Karpas-422 (cell line): ENCODE results near the gene SLC12A7. TPM values are rescaled to one million over a fixed set of nuclear protein-coding genes. Genes with fewer than 3 reads are reported as not detected.

Source experiments
- DNase-seq: peaks from one replicate; pipeline ENCODE4 v3.0.0-alpha.2; 2015
- H2AFZ ChIP-seq: fragments of 200-600 bp; sonication (generic); 2 replicates; pipeline ENCODE4 v1.6.1; 2014; ENCODE audit warnings: antibody characterized with exemption, low read length, mixed read lengths
- H3K27ac ChIP-seq: fragments of 200-600 bp; sonication (generic); 2 replicates; pipeline ENCODE4 v1.5.1; 2014; ENCODE audit warnings: mild to moderate bottlenecking, low read length, moderate library complexity
- H3K27me3 ChIP-seq: fragments of 200-600 bp; sonication (generic); 2 replicates; pipeline ENCODE4 v1.6.1; 2014; ENCODE audit warnings: low read length, mixed read lengths
- H3K36me3 ChIP-seq: fragments of 200-600 bp; sonication (generic); 2 replicates; pipeline ENCODE4 v1.6.1; 2014; ENCODE audit warnings: low read length, mixed read lengths; ENCODE audit not compliant: insufficient read depth
- H3K4me1 ChIP-seq: fragments of 200-600 bp; sonication (generic); 2 replicates; pipeline ENCODE4 v1.6.1; 2014; ENCODE audit warnings: mild to moderate bottlenecking, low read length, mixed read lengths
- H3K4me2 ChIP-seq: fragments of 200-600 bp; sonication (generic); 2 replicates; pipeline ENCODE4 v1.6.1; 2014; ENCODE audit warnings: low read length, low read depth, mild to moderate bottlenecking; ENCODE audit not compliant: poor library complexity, severe bottlenecking
- H3K4me3 ChIP-seq: fragments of 200-600 bp; sonication (generic); 2 replicates; pipeline ENCODE4 v1.5.1; 2014; ENCODE audit warnings: mild to moderate bottlenecking, antibody characterized with exemption, low read length, mixed read lengths
- H3K79me2 ChIP-seq: fragments of 200-600 bp; sonication (generic); 2 replicates; pipeline ENCODE4 v1.6.1; 2014; ENCODE audit warnings: mild to moderate bottlenecking, low read length, mixed read lengths
- H3K9ac ChIP-seq: fragments of 200-600 bp; sonication (generic); 2 replicates; pipeline ENCODE4 v1.6.0; 2014; ENCODE audit warnings: low read length
- H3K9me2 ChIP-seq: fragments of 200-600 bp; sonication (generic), shearing (Covaris generic); replicated peaks from 2 replicates; pipeline ENCODE4 v1.6.0; 2014; ENCODE audit warnings: mild to moderate bottlenecking, low read length, moderate library complexity; ENCODE audit not compliant: insufficient read depth
- H3K9me3 ChIP-seq: fragments of 300-700, 200-600 bp; sonication (generic); 2 replicates; pipeline ENCODE4 v1.6.1; 2014; ENCODE audit warnings: low read length, mixed read lengths
- H4K20me1 ChIP-seq: fragments of 200-600 bp; sonication (generic); 2 replicates; pipeline ENCODE4 v1.6.1; 2014; ENCODE audit warnings: mild to moderate bottlenecking, antibody characterized with exemption, low read length, low read depth; ENCODE audit not compliant: insufficient read depth
- total RNA-seq: library from RNA; depleted of rRNA; stranded (reverse); fragments of >200 nt; shearing (Covaris generic); gene quantifications from 2 replicates; pipeline ENCODE4 v1.2.3, GENCODE V29; 2014; ENCODE audit warnings: low replicate concordance

The SLC12A7 gene
- total RNA-seq, 1 experiment from 2014 or later = not detected

DNA sequence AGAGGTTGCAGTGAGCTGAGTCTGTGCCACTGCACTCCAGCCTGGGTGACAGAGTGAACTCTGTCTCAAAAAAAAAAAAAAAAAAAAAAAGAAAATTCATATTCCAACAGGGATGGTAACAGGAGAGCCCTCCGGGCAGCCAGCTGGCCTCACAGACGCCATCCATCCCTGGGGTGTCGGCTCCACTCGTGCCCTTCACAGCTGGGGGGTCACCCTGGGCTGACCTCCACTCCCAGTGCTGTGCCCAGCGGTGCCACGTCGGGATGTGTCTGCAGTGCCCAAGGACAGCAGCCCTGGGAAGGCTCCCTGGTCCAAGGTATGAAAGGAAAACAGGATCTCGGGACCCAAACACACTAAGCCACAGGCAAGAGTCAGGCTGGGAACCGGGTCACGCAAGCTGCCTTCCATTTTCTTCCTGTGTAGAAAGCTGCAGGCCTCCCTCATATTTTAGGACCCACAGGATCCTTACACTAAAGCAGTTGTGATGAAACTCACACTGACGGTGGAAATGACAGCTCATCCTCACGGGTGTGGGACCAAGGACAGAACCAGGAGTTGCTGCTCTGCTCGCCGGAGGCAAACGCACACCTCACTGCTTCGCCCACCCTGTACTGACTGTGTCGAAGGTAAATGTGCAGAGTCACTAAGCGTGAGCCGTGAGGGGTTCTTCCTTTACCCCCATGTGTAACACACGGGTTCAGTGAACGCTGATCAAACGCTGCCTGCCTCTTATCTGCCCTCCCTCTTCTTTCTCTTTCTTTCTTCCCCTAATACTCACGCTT, 5.3 kb downstream of the SLC12A7 start:
- DNase-seq = no peak
- H3K9me2 ChIP-seq = no peaks in the 10 kb centered on the region
- H2AFZ ChIP-seq = no peak overlapping the region
- H3K27ac ChIP-seq = no peak overlapping the region
- H3K4me2 ChIP-seq = no peak overlapping the region
- H3K4me1 ChIP-seq = no peaks in the 10 kb centered on the region
- H3K9me3 ChIP-seq = no peaks in the 10 kb centered on the region
- H4K20me1 ChIP-seq = peaks cover 4% of the 10 kb centered on the region; the same call in 1 of the 2 replicates
- H3K36me3 ChIP-seq = no peaks in the 10 kb centered on the region
- no peak overlapping the region for H3K9ac ChIP-seq
- H3K4me3 ChIP-seq = no peak overlapping the region
- no peaks in the 10 kb centered on the region for H3K79me2 ChIP-seq
- H3K27me3 ChIP-seq = no peaks in the 10 kb centered on the region

DNA sequence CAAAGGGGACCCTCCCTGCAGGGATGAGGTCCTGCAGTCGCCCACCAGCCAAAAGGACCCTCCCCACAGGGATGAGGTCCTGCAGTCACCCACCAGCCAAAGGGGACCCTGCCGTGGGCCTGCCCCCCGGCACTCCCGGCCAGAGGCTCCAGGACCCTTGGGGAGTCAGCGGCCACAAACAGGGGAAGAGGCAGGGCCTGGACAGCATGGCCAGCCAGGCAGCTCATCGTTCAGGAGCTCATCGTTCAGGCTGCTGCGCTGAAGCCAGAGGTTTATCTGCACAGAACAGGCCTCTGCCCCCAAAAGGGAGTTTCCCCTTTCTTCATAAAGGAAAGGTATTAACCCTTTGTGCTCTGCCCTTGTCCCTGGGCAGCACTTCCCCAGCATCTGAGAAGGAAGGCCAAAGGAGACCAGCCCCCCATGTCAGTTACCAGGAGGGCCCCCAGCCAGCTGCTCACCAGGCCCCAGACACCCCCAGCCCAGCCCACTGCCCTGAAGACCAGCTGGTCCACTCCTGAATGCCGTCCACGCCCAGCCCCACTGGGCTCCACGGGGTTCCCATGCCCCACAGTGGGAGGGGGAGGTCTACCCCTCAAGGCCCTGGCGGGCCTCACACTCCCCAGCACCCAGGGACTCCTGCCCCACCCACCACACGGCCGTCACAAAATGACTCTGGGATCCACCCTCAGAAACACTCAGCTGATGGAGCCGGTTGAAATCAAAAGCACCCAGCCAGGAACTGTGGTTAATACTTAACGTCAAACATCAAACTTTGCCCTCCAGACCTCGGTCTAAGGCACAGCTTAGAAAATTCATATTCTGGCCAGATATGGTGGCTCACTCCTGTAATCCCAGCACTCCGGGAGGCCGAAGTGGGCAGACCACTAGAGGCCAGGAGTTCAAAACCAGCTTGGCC, 6.3 kb downstream of the SLC12A7 start:
- DNase-seq = no peak
- H3K4me1 ChIP-seq = no peaks in the 10 kb centered on the region
- H4K20me1 ChIP-seq = peaks cover 4% of the 10 kb centered on the region; the same call in 1 of the 2 replicates
- no peak overlapping the region for H3K4me2 ChIP-seq
- no peaks in the 10 kb centered on the region for H3K9me2 ChIP-seq
- no peak overlapping the region for H3K27ac ChIP-seq
- H3K4me3 ChIP-seq = no peak overlapping the region
- no peak overlapping the region for H3K9ac ChIP-seq
- no peaks in the 10 kb centered on the region for H3K9me3 ChIP-seq
- no peaks in the 10 kb centered on the region for H3K36me3 ChIP-seq
- H3K79me2 ChIP-seq = no peaks in the 10 kb centered on the region
- no peak overlapping the region for H2AFZ ChIP-seq
- no peaks in the 10 kb centered on the region for H3K27me3 ChIP-seq

DNA sequence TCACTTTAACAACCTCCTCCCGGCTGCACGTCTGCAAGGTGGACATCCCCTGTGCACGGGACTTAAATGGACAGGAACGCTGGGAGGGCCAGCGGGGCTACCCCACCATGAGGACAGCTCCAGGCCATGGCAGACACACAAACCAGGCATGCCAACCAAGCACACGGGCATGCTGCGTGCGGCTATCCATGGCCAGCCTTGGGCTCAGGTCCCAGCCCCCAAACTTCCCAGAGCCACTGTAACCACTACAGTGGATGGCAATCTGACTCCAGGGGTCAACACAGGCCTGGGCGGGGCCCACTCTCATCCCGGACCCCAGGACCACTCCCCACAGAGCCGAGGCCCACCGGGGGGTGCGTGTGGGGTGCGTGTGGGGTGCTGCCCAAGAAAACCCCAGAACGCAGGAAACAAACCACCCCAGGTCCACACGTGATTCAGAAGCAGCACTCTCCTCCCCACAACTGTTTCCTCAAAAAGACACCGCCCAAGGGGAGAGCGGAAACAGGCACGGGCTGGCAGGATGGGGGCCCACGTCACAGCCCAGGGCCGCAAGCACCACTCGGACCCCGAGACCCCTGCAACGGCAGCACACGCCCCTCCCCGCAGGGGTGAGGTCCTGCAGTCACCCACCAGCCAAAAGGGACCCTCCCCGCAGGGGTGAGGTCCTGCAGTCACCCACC, 7.4 kb downstream of the SLC12A7 start:
- H3K4me3 ChIP-seq = no peak overlapping the region
- peaks cover 4% of the 10 kb centered on the region; the same call in 1 of the 2 replicates for H4K20me1 ChIP-seq
- no peaks in the 10 kb centered on the region for H3K9me3 ChIP-seq
- no peak overlapping the region for H2AFZ ChIP-seq
- DNase-seq = no peak
- H3K36me3 ChIP-seq = no peaks in the 10 kb centered on the region
- H3K79me2 ChIP-seq = no peaks in the 10 kb centered on the region
- H3K27me3 ChIP-seq = no peaks in the 10 kb centered on the region
- no peak overlapping the region for H3K9ac ChIP-seq
- H3K27ac ChIP-seq = no peak overlapping the region
- no peak overlapping the region for H3K4me2 ChIP-seq
- H3K9me2 ChIP-seq = no peaks in the 10 kb centered on the region
- H3K4me1 ChIP-seq = no peaks in the 10 kb centered on the region

DNA sequence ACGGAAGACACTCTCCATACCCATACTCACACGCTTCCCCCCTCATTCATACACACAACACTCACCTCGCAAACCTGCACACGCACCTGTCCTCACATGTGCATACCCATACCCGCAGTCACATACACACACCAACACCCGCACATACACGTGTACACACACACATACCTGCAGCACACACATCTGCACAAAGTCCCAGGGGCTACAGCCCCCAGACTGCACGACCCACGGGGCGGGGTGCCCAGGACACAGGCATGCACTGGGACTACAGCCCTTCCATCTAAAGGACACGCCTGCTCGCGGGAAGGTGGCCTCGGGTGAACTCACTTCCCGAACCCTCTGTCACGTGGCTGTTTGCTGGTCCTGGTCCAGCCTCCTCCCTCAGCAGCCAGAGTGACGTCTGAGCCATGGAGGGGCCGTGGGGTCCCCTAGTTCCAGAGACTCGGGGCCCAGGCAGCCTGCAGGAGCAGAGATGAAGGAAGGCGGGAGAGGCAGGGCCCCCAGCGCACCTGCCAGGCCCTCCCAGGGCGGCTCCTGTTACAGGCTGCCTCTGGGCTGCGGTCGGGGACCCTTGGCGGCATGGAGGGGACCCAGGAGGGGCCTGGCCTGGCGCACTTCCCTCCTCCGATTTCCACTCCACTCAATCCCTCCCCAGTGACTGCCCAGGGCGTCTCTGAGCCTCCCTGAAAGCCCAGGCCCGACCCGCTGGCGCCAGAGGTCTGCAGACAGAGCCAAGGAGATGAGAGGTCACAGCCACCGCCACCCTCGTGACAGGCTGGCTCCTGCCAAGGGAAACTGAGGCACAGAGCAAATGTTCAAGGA, 8.1 kb downstream of the SLC12A7 start:
- Histone ChIP-seq H2AFZ (no peak overlapping the region), H3K36me3 (no peaks in the 10 kb centered on the region), H3K9me3 (no peaks in the 10 kb centered on the region), H3K27ac (no peak overlapping the region), H3K4me2 (no peak overlapping the region), H3K9ac (no peak overlapping the region), H3K27me3 (no peaks in the 10 kb centered on the region), H3K79me2 (no peaks in the 10 kb centered on the region), H4K20me1 (peaks cover 4% of the 10 kb centered on the region; the same call in 1 of the 2 replicates), H3K4me3 (no peak overlapping the region), H3K4me1 (no peaks in the 10 kb centered on the region), H3K9me2 (no peaks in the 10 kb centered on the region)
- DNase-seq = no peak

DNA sequence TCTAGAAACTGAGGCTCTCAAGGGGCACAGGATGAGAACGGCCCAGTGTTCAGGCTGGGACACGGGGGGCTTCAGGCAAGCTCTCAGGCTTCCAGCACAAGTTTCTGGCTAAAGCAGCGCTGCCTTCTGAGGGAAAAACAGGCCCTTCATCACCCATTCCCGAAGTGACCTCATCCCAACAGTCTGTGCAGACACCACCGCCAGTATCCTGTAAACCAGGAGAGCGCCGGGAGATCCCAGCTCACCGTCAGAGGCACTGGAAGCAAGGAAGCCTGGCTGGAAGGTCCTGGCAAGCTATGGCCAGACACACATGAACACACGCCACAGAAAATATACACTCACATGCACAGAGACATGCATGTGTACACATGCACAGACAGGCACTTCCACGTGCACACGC, 8.8 kb downstream of the SLC12A7 start:
- Histone ChIP-seq H3K4me1 (no peaks in the 10 kb centered on the region), H3K9me2 (no peaks in the 10 kb centered on the region), H3K79me2 (no peaks in the 10 kb centered on the region), H2AFZ (no peak overlapping the region), H3K27ac (no peak overlapping the region), H3K9me3 (no peaks in the 10 kb centered on the region), H3K27me3 (no peaks in the 10 kb centered on the region), H3K4me3 (no peak overlapping the region), H3K4me2 (no peak overlapping the region), H3K36me3 (no peaks in the 10 kb centered on the region), H3K9ac (no peak overlapping the region), H4K20me1 (peaks cover 4% of the 10 kb centered on the region; the same call in 1 of the 2 replicates)
- no peak for DNase-seq

DNA sequence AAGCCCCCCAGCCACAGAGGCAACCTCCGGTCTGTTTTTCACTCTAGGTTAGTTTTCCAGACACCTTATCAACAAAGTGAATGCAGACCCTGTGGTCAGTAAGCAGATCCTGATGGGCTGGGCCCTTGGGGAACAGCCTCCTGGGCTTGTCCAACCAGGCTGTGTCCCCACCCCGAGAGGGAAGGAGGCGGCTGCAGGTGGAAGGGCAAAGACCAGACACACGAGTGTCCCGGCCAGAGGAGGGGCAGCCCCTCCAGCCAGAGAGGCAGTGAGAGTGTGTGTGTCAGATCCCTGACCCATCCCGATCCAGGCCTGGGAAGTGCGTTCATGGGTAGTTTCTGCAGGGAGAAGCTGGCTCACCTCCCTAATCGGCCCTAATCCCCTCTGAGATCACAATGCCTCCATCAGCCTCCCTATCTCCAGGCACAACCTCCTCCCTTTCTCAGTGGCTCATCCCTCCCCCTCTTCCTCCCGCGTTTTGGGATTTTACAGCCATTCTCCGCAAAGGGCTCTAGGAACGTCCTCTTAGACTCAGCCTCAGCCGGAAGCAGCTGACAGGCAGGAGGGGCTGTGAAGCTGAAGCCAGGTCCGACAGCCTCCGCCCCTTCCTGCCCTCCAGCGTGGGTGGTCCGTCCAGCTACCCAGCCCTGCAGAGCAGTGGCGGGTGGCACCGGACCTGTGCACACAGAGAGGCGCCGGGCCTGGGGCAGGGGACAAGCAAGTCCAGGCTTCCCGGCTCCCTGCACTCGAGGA, 9.7 kb downstream of the SLC12A7 start:
- H3K4me2 ChIP-seq = no peak overlapping the region
- H3K9me3 ChIP-seq = no peaks in the 10 kb centered on the region
- H3K4me1 ChIP-seq = no peaks in the 10 kb centered on the region
- no peak overlapping the region for H2AFZ ChIP-seq
- H3K36me3 ChIP-seq = no peaks in the 10 kb centered on the region
- H3K9me2 ChIP-seq = no peaks in the 10 kb centered on the region
- no peak overlapping the region for H3K9ac ChIP-seq
- DNase-seq = no peak
- no peaks in the 10 kb centered on the region for H3K79me2 ChIP-seq
- H4K20me1 ChIP-seq = peaks cover 4% of the 10 kb centered on the region; the same call in 1 of the 2 replicates
- H3K4me3 ChIP-seq = no peak overlapping the region
- no peak overlapping the region for H3K27ac ChIP-seq
- no peaks in the 10 kb centered on the region for H3K27me3 ChIP-seq
